GDM1 (cell line): ENCODE measurements around the gene ETDC.

Experiments used
- DNase-seq: peaks from one replicate; lab custom pipeline; 2025; lab: John Stamatoyannopoulos, UW

ETDC gene

GRCh38 chrX:135346975-135347374 is 37.7 kb downstream of the ETDC start:
- DNase-seq: no peak

GRCh38 chrX:135347381-135348016 is 38.2 kb downstream of the ETDC start:
- no peak for DNase-seq

DNA sequence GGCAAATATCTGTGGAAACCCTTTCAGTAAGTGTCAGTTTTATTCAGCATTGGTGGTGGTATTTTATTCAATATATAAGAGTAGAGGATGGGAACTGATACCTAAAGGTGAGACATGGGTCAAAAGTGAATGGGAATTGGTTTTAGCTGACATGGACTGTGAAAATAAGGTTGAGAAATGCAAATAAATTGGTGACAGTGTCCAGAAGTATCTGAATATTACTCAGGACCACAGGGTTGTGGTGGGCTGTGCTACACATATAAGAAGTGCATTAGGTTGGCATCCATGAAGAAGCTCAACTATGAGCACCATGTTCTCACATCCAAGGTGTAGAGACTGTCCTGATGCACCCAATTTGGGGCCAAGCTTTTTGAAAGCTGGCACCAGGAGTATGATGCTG is 45.0 kb downstream of the ETDC start:
- no peak for DNase-seq
